Endodermal cell (in vitro differentiated cells): ENCODE results near the gene LRRC75B. TPM values are rescaled to one million over a fixed set of nuclear protein-coding genes. Genes with fewer than 3 reads are reported as not detected.
A peak's percentile ranks its signal among the peaks of the same experiment; 100 is the strongest.
"Not testable (repeated sequence)": the region's sequence is repeated elsewhere in the genome, so short reads cannot be mapped to it uniquely, and the experiment has no call there.

Source experiments
- DNase-seq: peaks from one replicate; pipeline ENCODE4 v3.0.0-alpha.2; 2017
- H3K27ac ChIP-seq: 2 replicates; pipeline ENCODE4 v1.5.1; 2013; ENCODE audit warnings: mild to moderate bottlenecking, low read depth, low read length, moderate library complexity
- H3K27me3 ChIP-seq: 2 replicates; pipeline ENCODE4 v1.6.1; 2013; ENCODE audit warnings: mild to moderate bottlenecking, low read length, moderate library complexity; ENCODE audit not compliant: insufficient read depth, control insufficient read depth, poor library complexity, severe bottlenecking
- H3K36me3 ChIP-seq: 2 replicates; pipeline ENCODE4 v1.7.0; 2013; ENCODE audit warnings: mild to moderate bottlenecking, low read length, moderate library complexity; ENCODE audit not compliant: control insufficient read depth, insufficient read depth
- H3K4me1 ChIP-seq: one replicate; pipeline ENCODE4 v1.7.0; 2013; ENCODE audit warnings: low read length; ENCODE audit not compliant: control insufficient read depth, insufficient read depth
- H3K4me3 ChIP-seq: 2 replicates; pipeline ENCODE4 v1.5.1; 2013; ENCODE audit warnings: mild to moderate bottlenecking, low read length, moderate library complexity
- H3K9ac ChIP-seq: 2 replicates; pipeline ENCODE4 v1.6.1; 2013; ENCODE audit warnings: mild to moderate bottlenecking, low read length, moderate library complexity; ENCODE audit not compliant: poor library complexity, severe bottlenecking; ENCODE audit errors: extremely low read depth
- H3K9me3 ChIP-seq: 2 replicates; pipeline ENCODE4 v1.6.1; 2013; ENCODE audit warnings: mild to moderate bottlenecking, low read length, moderate library complexity; ENCODE audit not compliant: control insufficient read depth
- H3K27ac Mint-ChIP-seq: 2 replicates; pipeline ENCODE4 v1.8.0; 2020; ENCODE audit warnings: mixed read lengths
- H3K27me3 Mint-ChIP-seq: 2 replicates; pipeline ENCODE4 v1.8.0; 2021; ENCODE audit warnings: mild to moderate bottlenecking, mixed read lengths; ENCODE audit not compliant: insufficient read depth
- H3K36me3 Mint-ChIP-seq: 2 replicates; pipeline ENCODE4 v1.8.0; 2020; ENCODE audit warnings: low read depth, mixed read lengths
- H3K4me1 Mint-ChIP-seq: 2 replicates; pipeline ENCODE4 v1.8.0; 2020; ENCODE audit warnings: mixed read lengths
- H3K4me3 Mint-ChIP-seq: 2 replicates; pipeline ENCODE4 v1.8.0; 2020; ENCODE audit warnings: mild to moderate bottlenecking, moderate library complexity, mixed read lengths
- H3K9me3 Mint-ChIP-seq: 2 replicates; pipeline ENCODE4 v1.8.0; 2020; ENCODE audit warnings: mild to moderate bottlenecking, mixed read lengths
- WGBS, 2 experiments: methylation state at CpG; one replicate each; pipeline versions ENCODE4 v1.1.5 to v1.1.7; 2013; ENCODE audit warnings: missing lambda C conversion rate in 2 of 2, mixed read lengths in 1 of 2; ENCODE audit not compliant: insufficient coverage in 1 of 2, insufficient read length in 1 of 2; 5-methylcytosine and 5-hydroxymethylcytosine counted together
- total RNA-seq, 2 donors: library from RNA; stranded (reverse); fragmentation: NEBNext Ultra II Directional in 1 of 2; extraction: Animal tissue kit (Norgen Biotek cat#: 25700) in 1 of 2; gene quantifications; 2 replicates in 1 of 2; 3 replicates in 1 of 2; pipeline ENCODE4 v1.2.1, GENCODE V29; 2021
- TF ChIP-seq, protein P1 (sequence below): fragments of 200-600 bp; sonication (generic); conservative IDR thresholded peaks from 2 replicates; pipeline ENCODE4 v1.5.0; 2021; ENCODE audit warnings: antibody characterized with exemption, mild to moderate bottlenecking

LRRC75B gene
- total RNA-seq, 2 donors from 2014 or later = 27.4 to 31.2 TPM

DNA sequence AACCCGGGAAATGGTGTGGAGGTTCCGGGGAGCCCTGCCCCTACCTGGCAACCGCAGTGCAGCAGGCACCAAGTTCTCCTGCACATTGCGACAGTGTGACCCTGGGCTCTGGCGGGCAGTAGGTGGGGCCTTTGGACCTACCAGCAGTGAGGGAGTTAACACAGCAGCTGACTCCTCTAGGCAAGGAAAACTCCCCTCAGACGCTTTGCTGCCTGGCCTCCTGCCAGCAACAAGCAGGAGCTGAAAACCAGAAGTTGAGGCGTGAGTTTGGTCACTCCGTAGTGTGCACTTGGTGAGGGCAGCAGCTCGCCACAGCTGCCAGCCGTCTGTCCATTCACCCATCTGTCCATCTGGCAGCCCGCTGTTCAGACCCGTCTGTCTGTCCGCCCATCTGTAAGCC, 39.8 kb upstream of the LRRC75B start:
- not testable (repeated sequence) for H3K9ac ChIP-seq, H3K27ac Mint-ChIP-seq, DNase-seq, H3K36me3 ChIP-seq, H3K4me3 Mint-ChIP-seq, H3K9me3 ChIP-seq, H3K4me1 ChIP-seq, H3K27me3 ChIP-seq, H3K4me3 ChIP-seq, H3K9me3 Mint-ChIP-seq, H3K36me3 Mint-ChIP-seq, H3K27ac ChIP-seq, H3K27me3 Mint-ChIP-seq
- WGBS, 2 experiments = 80% methylated on average over 5 of the region's 13 CpGs; no CpG with 5 or more reads in 1 of the 2 experiments
- peaks cover 30% of the 10 kb centered on the region for H3K4me1 Mint-ChIP-seq

DNA sequence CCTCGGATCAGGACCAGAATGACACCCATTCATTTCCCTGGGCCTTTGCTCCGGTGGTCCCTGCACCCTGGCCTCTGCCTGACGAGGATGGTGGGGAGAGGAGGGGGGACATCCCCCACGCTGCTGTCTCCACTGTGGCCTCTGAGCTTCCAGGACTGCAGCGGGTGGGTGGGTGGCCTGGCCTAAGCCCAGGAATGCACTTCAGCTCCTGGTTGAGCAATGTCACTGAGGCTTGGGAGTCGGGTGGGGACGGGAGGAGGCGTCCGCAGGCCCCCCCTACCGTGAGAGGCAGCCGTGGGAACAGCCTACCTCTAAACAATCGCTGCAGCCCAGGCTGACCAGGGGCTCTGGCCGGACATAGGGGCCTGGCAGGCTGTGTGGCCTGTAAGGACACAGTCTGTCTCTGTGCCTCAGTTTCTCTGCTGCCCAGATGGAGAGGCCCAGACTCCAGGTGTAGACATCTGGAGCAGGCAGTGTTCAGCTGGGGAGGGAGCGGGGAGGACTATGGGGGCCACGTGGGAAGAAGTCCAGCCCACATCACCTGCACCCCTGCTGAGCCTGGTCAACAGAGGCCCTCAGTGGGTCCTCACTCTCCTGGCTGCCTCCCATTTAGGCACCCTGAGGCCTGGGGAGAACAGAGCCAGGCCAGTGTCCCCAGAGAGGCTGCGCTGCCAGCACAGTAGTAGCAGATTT, 38.7 kb upstream of the LRRC75B start:
- not testable (repeated sequence) for H3K4me3 ChIP-seq, H3K4me3 Mint-ChIP-seq, H3K9ac ChIP-seq, H3K9me3 ChIP-seq, H3K9me3 Mint-ChIP-seq, H3K36me3 ChIP-seq, H3K27me3 Mint-ChIP-seq, H3K27ac ChIP-seq, H3K4me1 ChIP-seq, H3K27me3 ChIP-seq, H3K36me3 Mint-ChIP-seq
- DNase-seq = peak; percentile 64
- peaks cover 30% of the 10 kb centered on the region for H3K4me1 Mint-ChIP-seq
- WGBS, 2 experiments = 80 to 100% methylated on average over 2 to 14 of the region's 16 CpGs
- H3K27ac Mint-ChIP-seq = peak overlapping the region; percentile 92

DNA sequence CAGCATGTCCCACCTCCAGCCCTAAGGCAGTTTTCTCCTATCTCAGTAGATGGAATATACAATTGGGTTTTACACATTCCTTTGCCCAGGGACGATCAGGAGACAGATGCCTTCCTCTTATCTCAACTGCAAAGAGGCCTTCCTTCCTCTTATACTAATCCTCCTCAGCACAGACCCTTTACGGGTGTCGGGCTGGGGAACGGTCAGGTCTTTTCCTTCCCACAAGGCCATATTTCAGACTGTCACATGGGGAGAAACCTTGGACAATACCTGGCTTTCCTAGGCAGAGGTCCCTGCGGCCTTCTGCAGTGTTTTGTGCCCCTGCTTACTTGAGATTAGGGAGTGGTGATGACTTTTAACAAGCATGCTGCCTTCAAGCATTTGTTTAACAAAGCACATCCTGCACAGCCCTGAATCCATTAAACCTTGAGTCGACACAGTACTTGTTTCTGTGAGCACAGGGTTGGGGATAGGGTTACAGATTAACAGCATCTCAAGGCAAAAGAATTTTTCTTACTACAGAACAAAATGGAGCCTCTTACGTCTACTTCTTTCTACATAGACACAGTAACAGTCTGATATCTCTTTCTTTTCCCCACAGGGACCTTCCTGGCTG, 38.0 kb upstream of the LRRC75B start:
- H3K4me3 ChIP-seq, H3K36me3 ChIP-seq, H3K9ac ChIP-seq, H3K27ac ChIP-seq, H3K4me3 Mint-ChIP-seq, H3K4me1 ChIP-seq, H3K36me3 Mint-ChIP-seq, H3K9me3 Mint-ChIP-seq, H3K27me3 Mint-ChIP-seq, H3K9me3 ChIP-seq, H3K27me3 ChIP-seq: not testable (repeated sequence)
- DNase-seq = peak; percentile 43
- Mint-ChIP-seq H3K4me1 (peaks cover 30% of the 10 kb centered on the region), H3K27ac (peak overlapping the region; percentile 92)
- WGBS, 2 experiments = 20 to 26% methylated on average over 1 to 2 of the region's 7 CpGs

DNA sequence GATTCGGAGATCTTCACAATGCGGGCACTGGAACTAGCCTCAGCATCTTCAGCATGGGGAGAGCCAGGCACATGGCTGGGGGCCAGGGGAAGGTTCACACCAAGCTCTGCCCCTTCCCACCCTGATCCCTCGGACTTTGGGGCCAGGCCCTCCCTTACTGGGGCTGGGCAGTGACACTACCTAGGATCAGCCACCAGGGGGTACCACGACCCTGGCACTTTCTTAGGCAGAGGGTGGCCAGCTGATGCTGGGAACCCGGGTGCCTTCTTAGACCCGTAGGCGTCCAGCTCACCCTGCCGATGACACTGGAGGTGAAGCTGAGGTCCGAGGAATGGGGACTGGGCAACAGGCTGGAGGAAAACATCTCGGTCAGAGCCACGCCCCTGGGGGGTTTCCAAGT, 36.2 kb upstream of the LRRC75B start:
- TF ChIP-seq, protein P1, sequence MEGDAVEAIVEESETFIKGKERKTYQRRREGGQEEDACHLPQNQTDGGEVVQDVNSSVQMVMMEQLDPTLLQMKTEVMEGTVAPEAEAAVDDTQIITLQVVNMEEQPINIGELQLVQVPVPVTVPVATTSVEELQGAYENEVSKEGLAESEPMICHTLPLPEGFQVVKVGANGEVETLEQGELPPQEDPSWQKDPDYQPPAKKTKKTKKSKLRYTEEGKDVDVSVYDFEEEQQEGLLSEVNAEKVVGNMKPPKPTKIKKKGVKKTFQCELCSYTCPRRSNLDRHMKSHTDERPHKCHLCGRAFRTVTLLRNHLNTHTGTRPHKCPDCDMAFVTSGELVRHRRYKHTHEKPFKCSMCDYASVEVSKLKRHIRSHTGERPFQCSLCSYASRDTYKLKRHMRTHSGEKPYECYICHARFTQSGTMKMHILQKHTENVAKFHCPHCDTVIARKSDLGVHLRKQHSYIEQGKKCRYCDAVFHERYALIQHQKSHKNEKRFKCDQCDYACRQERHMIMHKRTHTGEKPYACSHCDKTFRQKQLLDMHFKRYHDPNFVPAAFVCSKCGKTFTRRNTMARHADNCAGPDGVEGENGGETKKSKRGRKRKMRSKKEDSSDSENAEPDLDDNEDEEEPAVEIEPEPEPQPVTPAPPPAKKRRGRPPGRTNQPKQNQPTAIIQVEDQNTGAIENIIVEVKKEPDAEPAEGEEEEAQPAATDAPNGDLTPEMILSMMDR = peak; percentile 73
- not testable (repeated sequence) for H3K27ac Mint-ChIP-seq

DNA sequence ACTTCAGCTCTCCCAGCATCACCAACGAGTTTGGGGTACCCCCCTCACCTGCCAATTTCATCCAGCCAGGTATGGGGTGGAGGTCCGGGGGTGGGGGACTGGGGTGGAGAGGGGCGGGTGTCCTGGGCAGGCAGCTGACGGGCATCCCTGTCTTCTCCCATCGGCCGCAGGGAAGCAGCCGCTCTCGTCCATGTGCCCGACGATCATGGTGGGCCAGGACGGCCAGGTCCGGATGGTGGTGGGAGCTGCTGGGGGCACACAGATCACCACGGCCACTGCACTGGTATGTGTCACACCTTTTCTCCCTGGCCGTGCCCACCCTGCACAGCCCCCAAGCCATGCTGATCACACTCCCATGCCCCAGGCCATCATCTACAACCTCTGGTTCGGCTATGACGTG, 35.0 kb upstream of the LRRC75B start:
- 91% methylated on average over 5 of the region's 16 CpGs; no CpG with 5 or more reads in 1 of the 2 experiments for WGBS, 2 experiments

More for the DNA sequence above, 36.2 kb upstream of the LRRC75B start:
- H3K27me3 ChIP-seq, H3K9ac ChIP-seq, H3K27me3 Mint-ChIP-seq, H3K9me3 ChIP-seq, H3K4me1 ChIP-seq, H3K4me3 ChIP-seq, H3K36me3 ChIP-seq, H3K9me3 Mint-ChIP-seq, H3K27ac ChIP-seq, H3K4me3 Mint-ChIP-seq: not testable (repeated sequence)
- Mint-ChIP-seq H3K36me3 (peaks cover 10% of the 10 kb centered on the region), H3K4me1 (peaks cover 27% of the 10 kb centered on the region)
- 40 to 92% methylated on average over 1 to 7 of the region's 11 CpGs for WGBS, 2 experiments
- peak; percentile 78 for DNase-seq

DNA sequence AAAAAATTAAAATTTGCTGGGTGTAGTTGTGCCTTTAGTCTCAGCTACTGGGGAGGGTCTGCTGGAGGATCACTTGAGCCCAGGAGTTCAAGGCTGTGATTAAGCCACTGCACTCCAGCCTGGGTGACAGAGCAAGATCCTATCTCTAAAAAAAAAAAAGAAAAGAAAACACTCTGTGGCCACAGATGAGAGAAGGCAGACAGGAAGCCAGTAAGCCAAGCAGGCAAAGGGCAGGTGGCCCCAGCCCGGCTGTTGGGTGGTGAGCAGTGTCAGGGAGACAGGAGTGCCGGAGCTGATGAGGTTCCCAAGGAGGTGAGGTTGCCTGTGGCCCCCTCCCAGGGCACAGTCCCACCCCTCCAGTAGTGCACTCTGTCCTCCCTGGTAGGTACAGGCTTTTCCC, 29.7 kb upstream of the LRRC75B start:
- H3K9ac ChIP-seq, H3K36me3 ChIP-seq, H3K9me3 Mint-ChIP-seq, H3K27me3 Mint-ChIP-seq, H3K4me1 ChIP-seq, DNase-seq, H3K4me3 ChIP-seq, H3K4me1 Mint-ChIP-seq, H3K9me3 ChIP-seq, H3K27ac Mint-ChIP-seq, H3K27ac ChIP-seq, H3K27me3 ChIP-seq, H3K4me3 Mint-ChIP-seq: not testable (repeated sequence)
- peaks cover 16% of the 10 kb centered on the region for H3K36me3 Mint-ChIP-seq
- WGBS, 2 experiments = 83 to 86% methylated on average over 1 of the region's 2 CpGs

More for the DNA sequence above, 35.0 kb upstream of the LRRC75B start:
- not testable (repeated sequence) for DNase-seq, H3K4me3 ChIP-seq, H3K4me3 Mint-ChIP-seq, H3K27ac Mint-ChIP-seq, H3K36me3 ChIP-seq, H3K27me3 ChIP-seq, H3K9me3 ChIP-seq, H3K9ac ChIP-seq, H3K9me3 Mint-ChIP-seq, H3K27me3 Mint-ChIP-seq, H3K27ac ChIP-seq, H3K4me1 ChIP-seq
- H3K4me1 Mint-ChIP-seq = peaks cover 20% of the 10 kb centered on the region
- peaks cover 10% of the 10 kb centered on the region for H3K36me3 Mint-ChIP-seq
